ENCODE data around the gene THOP1.

Gene THOP1

GRCh38 chr19:2785244-2785997, at the start of gene THOP1:
THOP1 (plus strand) TSS chr19:2785503; CDS start chr19:2785663, 160 bp downstream.
- DNase-seq (ENCODE audit: low spot score) = peak; percentile 99

DNA sequence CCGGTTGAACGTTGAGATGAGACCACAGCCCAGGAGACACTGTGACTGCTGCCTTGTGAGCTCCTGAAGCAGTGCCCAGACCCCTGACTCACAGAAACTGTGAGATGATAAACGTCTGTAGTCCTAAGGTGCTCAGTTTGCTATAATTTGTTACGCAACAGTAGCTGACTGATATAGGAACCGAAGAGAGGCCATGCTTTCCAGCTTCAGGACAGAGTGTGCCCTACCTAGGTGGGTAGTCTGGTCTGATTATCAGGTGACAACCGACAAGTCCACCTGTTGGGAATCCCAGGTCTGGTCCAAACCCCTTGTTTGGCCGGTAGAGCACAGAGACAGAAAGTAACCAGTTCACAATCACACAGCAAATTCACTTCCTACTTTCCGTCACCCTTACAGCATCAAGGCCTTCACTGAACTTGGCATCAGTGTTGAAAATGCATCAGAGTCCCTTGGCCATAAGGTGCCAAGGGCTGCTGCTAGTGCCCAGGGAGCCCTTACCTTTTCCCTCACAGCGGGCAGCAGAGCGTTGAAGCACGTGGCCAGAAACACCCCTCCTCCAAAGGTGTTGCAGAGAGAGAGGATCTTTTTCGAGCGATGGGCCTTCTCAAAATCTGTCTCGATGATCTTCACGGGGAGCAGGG, 48.6 kb upstream of the THOP1 start:
- no peak for DNase-seq (ENCODE audit: low spot score)

DNA sequence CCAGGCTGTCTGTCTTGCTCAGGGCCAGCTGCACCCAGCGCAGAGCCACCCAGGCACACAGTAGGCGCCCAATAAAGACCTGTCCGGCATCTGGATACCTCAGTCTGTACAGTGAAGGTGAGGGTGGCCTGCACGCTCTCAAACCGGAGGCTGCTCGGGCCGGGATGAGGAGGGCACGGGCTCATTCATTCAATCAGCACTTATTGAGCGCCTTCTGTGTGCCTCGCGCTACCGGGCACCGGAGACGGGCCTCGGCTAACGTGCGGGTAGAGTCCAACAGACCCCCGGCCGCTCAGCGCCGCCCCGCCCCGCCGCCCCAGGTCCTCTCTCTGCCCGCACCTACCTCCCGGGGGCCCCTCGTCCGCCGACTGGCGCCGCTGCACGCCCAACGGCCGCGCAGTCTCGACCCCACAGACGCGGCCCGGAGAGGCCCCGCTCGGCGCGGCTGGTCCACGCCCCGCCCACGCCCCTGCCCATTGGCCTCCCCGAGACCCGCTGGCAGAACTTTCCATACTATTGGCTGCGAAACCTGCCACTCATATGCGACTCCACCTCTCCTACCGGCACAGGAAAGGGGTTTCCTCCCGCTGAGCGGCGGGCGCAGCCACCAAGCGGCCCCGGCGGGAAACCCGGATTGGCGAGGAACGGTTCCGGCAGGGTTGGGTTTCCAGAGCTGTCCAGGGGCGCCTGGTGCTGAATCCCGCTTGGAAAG, 45.5 kb upstream of the THOP1 start, which contains the start of gene SLC39A3:
Gene SLC39A3, minus strand, starts transcription at position 416 of the 712 bp plus-strand sequence. CDS start 2,760 bp downstream, outside the sequence.
- peak; percentile 98 for DNase-seq (ENCODE audit: low spot score)

- no peak for DNase-seq (ENCODE audit: low spot score)
These were observed 45.0 kb upstream of the THOP1 start for GRCh38 chr19:2740314-2740656.

DNA sequence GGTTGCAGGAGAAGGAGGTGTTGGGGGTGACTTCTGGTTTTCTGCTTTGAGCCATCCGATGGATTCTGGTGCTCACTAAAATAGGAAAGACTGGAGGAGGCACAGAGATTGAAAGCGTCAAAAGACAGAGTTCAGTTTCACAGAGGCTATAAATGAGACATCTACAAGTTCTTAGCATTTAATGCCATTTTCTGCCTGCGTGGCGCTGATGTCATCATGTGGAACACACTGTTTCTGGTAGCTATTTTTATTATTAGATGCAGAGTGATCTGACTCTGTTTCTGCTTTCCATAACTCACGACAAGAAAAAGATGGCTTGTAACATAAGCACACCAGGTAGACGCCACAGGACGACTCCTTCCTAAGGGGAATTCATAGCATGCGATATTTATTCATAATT, 42.2 kb upstream of the THOP1 start:
- no peak for DNase-seq (ENCODE audit: low spot score)

- no peak for DNase-seq (ENCODE audit: low spot score)
These were observed 41.2 kb upstream of the THOP1 start for GRCh38 chr19:2744113-2744512.

DNA sequence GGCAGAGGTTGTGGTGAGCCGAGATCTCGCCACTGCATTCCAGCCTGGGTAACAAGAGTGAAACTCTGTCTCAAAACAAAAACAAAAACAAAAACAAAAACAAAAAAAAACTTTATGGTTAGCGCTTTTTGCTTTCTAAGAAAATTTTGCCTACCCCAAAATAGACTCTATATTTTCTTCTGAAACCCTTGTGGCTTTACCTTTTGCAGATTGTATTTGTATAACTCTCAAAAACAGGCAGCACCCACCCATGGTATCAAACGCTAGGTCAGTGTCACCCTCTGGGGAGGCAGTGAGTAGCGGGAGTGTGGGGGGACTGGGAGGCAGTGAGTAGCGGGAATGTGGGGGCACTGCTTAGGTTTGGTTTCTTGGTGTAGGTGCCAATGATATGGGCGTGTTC, 38.0 kb upstream of the THOP1 start:
- no peak for DNase-seq (ENCODE audit: low spot score)

DNA sequence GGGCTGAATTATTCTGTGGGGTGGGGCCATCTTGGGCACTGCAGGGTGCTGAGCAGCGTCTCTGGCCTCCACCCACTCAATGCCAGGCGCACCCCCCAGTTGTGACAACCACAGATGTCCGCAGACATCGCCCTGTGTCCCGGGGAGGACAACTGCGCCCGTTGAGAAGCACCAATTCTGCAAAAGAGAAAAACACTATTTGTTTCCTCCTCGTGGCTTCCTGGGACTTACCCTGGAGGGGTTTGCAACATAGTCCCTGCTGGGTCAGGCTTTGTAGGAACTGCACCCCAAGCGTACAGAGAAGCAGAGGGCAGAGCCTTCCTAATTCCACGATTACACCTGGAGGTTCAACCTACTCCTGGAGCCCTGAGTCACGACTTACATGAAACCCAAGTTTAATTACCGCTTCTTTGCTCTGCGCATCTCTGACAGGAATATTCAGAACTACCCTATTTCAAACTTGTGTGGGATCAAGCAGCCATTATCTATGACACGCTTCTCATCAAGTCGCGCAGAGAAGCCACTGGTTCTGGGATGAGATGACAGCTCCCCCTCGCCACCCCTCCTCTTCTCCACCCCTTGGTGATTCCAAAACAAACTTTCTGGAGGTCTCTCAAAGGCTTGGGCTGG, 34.4 kb upstream of the THOP1 start:
- no peak for DNase-seq (ENCODE audit: low spot score)

DNA sequence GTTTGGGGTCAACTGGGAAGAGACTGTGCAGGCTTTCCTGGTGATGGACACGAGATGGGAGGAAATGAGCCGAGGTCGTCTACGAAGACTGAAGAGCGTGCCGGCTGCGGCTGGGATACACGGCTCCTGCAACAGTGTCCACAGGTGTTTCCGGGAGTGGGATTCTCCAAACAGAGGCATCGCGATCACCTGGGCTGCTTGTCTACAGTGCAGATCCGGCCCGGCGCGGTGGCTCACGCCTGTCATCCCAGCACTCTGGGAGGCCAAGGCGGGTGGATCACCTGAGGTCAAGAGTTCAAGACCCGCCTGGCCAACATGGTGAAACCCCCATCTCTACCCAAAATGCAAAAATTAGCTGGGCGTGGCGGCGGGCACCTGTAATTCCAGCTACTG, 33.9 kb upstream of the THOP1 start:
- no peak for DNase-seq (ENCODE audit: low spot score)

GRCh38 chr19:2754659-2755447, 30.4 kb upstream of the THOP1 start:
- no peak for DNase-seq (ENCODE audit: low spot score)

- no peak for DNase-seq (ENCODE audit: low spot score)
These were observed 29.9 kb upstream of the THOP1 start for GRCh38 chr19:2755448-2755705.

DNA sequence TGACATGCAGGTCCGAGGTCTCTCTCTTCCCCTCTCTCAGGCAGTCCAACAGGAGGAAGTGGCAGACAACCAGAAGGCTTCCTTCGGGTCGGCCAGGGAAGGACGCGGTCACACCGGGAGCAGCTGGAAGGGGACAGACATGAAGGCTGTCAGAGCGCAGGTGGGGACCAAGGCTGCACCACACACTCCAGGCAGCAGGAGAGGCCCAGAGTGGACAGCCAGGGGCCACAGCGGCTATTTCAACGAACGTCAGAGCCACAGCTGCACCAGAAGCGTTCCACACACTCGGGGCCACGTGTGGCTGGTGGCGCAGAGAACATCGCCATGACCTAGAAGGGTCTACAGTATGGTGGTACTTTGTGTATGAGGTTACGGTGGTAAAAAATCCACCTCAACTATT, 29.5 kb upstream of the THOP1 start:
- DNase-seq (ENCODE audit: low spot score) = no peak

- DNase-seq (ENCODE audit: low spot score) = no peak
These were observed 28.8 kb upstream of the THOP1 start for GRCh38 chr19:2756477-2756876.

DNA sequence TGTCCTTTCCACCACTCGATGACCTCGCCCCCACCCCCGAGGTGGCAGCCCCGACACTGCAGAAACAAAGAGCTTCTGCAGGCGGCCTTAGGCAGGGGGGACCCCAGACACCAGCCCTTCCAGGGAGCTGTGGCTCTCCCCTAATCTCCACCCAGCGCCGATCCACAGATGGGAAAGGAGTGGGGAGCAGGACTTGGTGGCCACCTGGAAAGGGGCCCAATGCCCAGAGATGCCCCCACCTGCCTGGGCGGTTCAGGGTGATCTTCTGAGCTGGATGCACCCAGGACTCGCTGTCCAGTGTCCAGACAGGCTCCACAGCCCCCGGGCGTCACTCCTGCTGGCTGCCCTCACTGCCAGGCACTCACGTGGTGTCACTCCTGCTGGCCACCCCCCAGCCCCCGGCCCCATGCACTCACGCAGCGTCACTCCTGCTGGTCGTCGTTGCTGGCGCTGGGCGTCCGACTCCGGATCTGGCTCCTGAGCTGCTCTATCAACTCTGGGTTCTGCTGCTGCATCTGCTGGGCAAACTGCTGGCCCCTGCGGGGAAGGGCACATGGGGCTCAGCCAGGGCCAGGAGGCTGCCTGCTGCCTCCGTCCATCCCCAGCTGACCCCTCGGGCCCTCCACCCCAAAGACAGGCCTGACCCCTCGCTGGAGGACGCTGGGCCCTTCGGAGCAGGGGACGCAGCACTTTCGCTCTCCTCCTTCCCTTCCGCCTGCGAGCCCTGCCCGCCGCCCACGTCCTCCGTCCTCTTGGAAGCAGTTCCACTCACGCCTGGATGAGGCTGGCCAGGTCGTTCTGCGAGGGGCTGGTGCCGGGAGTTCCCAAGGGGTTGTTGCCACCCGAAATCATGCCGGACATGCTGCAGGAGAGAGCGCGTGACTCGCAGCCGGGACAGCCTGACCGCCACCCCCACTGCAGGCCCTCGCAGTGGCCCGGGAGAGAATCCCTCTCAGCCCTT, 28.1 kb upstream of the THOP1 start:
- DNase-seq (ENCODE audit: low spot score) = no peak

DNA sequence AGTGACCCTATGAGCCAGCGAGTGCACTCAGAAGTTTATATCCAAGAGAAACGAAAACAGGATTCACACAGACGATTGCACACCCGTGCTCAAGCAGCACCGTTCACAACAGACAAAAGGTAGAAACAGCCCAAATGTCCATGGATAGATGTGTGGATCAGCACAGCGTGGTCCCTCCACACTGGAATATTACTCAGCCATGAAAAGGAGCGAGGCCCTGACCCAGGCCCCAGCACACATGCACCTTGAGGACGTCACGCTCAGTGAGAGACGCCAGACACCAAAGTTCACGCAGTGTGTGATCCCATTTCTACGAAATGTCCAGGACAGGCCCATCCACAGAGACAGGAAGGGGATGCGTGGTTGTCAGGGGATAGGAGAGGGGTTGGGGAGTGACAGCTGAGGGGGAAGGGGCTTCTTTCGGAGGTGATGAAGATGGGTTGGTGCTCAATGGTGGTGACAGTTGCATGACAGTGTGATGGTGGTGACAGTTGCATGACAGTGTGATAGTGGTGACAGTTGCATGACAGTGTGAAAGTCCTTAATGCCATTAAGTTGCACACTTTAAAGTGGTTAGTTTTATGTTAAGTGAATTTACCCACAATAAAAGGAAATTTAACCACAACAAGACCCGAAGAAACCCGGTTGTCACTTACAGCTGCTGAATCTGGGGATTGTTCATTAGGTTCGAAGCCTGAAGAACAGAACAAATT, 26.5 kb upstream of the THOP1 start:
- DNase-seq (ENCODE audit: low spot score) = no peak

GRCh38 chr19:2759362-2759761, 25.9 kb upstream of the THOP1 start:
- no peak for DNase-seq (ENCODE audit: low spot score)

GRCh38 chr19:2759965-2760364, 25.3 kb upstream of the THOP1 start:
- DNase-seq (ENCODE audit: low spot score) = no peak

- no peak for DNase-seq (ENCODE audit: low spot score)
These were observed 24.0 kb upstream of the THOP1 start for GRCh38 chr19:2761309-2761677.

DNA sequence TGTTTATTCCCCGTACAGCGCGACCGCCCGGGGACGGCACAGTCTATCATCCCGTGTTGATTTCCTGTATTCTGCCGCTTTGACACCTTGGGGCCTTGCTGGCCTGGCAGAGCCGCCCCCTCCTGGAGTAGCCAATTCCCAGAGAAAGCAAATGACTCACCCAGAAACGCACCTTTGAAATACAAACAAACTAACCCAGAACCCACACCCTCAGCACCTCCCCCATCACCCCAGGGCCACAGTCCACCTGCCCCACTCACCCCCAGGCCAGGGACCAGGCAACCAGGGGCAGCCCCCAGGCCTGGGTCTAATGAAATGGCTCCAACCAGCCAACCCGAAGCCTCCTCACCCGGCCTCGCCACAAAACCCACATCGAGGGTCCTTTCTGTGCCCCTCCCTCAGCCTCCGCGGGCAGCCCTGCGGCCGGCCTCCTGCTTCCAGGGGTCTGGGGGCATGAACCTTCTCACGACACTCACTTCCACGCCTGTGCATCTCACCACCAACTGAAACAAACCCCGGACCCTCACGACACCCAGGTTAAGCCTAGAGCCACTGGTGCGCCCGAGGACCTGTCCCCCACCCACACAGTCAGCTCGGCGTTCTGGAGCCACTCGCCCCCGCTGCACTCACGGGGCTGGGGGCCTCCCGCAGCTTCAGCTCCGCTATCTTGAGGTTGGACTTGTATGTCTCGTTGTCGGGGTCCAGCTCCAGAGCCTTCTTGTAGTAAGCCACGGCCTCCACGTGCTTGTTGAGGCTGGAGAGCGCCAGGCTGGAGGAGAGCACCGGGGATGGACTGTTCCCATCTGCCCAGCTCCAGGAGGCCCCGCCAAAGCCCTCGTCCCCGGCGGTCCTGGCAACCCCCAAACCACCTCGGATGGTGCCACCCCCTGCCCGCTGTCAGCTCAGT, 23.2 kb upstream of the THOP1 start:
- DNase-seq (ENCODE audit: low spot score) = no peak
